DMS114 treated with DMSO at 0.1 percent for 48 hours (cell line): Measurements from ENCODE around the gene METTL21C.

ENCODE experiments used
- DNase-seq: peaks from one replicate; lab custom pipeline; 2025; ENCODE audit not compliant: unreplicated experiment; lab: John Stamatoyannopoulos, UW

METTL21C gene

GRCh38 chr13:102697929-102698648 is 3.2 kb upstream of the METTL21C start:
- no peak for DNase-seq

DNA sequence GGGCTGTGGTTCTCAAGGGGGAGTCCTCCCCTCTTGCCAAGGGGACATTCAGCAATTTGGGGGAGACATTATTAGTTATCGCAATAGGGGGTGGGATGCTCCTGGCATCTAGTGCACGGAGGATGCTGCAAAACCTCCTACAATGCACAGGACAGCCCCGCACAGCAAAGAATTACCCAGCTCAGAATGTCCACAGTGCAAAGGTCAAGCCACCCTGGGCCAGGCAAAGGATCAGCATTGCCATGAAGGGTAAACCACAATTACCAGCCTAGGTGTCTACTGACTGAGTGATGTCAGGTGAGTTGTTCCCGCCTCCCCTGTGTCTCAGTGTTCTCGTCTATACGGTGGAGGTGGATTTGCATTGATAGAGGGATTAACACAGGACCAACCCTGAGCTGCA is 2.4 kb upstream of the METTL21C start:
- DNase-seq = no peak

DNA sequence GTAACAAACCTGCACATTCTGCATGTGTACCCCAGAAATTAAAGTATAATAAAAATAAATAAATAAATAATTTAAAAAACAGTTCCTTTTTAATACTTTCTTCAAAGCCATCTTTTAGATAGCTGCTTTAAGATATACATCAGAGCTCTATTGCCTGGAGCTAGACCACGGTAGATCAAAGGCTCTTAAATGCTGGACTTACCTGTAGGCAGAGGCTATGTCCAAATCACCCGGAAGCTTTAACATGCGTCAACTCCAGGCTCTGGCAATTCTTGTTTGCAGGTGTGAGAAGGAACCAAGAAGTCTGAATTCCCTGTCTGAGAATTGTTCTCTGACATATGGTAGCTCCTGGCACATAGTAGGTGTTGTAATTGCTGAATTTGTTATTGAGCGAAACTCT is 1.6 kb upstream of the METTL21C start:
- no peak for DNase-seq

GRCh38 chr13:102693776-102694175 is 1.1 kb downstream of the METTL21C start:
- no peak for DNase-seq

- DNase-seq = no peak
Measured at GRCh38 chr13:102693250-102693649, 1.6 kb downstream of the METTL21C start.

DNA sequence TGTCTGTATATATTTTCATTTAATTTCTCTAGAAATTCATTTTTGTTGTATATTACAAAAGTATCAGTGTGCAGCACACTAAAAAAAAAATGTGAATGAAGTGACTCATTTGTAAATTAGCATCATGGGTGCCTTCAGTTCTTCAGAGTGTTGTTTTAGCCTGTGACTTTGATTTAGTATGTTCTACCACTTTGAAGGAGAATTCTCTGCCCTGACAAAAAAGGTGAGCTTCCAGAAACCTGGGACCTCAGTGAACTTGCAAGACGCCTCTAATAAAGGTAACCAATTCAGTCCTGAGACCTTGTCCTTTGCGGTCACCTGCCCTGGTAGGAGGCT is 2.4 kb downstream of the METTL21C start:
- no peak for DNase-seq

GRCh38 chr13:102690883-102691282 is 4.0 kb downstream of the METTL21C start:
- DNase-seq = no peak

- DNase-seq = no peak
Measured at GRCh38 chr13:102688306-102688973, 6.4 kb downstream of the METTL21C start.

- no peak for DNase-seq
Measured at GRCh38 chr13:102687520-102687919, 7.3 kb downstream of the METTL21C start.

GRCh38 chr13:102686024-102686423 is 8.8 kb downstream of the METTL21C start:
- DNase-seq = no peak

DNA sequence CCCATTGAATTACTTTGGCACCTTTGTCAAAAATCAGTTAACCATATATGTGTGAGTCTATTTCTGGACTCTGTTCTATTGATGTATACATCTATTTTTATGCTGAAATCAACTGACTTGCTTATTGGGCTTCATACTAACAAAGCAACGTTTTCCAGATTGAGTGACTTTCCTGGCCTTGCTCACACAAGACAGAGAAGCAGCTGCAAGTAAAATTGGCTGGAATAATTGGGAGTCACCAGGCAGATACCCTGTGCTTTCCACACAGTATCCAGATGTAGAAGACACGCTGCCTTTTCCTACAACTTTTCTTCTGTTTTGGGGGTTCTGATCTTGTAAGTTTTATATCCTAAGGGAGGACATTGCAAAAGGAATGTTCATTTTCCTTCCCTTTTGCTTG is 11.2 kb downstream of the METTL21C start:
- no peak for DNase-seq

- no peak for DNase-seq
Measured at GRCh38 chr13:102682727-102683126, 12.1 kb downstream of the METTL21C start.

GRCh38 chr13:102682211-102682610 is 12.6 kb downstream of the METTL21C start:
- no peak for DNase-seq

GRCh38 chr13:102680842-102681740 is 13.8 kb downstream of the METTL21C start:
- no peak for DNase-seq

DNA sequence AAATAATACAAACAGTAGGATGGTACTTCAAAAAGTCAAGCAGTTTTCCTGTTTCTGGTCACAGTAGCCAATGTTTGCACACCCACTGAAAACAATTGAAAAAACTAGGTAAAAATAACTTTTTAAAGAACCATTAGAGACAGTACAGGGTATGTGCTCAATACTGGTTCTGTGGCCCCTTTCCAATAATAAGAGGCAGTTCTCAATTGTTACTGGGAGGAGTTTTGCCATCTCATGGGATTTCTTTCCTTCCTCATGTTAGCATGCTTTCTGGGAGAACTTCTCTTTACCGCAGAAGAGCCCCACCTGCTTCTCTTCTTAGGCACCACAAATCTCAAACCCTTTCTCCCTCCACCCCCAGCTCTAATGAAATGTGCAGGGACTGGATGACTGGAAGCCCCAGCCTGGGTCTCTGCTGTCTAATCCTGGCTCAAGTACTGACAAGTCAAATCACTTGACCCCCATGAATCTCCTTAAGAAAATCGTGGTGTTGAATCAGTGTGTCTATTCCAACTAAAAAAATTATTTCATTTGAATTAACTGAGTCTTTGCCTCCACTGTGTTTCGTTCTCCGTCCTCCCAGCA is 14.6 kb downstream of the METTL21C start:
- no peak for DNase-seq

DNA sequence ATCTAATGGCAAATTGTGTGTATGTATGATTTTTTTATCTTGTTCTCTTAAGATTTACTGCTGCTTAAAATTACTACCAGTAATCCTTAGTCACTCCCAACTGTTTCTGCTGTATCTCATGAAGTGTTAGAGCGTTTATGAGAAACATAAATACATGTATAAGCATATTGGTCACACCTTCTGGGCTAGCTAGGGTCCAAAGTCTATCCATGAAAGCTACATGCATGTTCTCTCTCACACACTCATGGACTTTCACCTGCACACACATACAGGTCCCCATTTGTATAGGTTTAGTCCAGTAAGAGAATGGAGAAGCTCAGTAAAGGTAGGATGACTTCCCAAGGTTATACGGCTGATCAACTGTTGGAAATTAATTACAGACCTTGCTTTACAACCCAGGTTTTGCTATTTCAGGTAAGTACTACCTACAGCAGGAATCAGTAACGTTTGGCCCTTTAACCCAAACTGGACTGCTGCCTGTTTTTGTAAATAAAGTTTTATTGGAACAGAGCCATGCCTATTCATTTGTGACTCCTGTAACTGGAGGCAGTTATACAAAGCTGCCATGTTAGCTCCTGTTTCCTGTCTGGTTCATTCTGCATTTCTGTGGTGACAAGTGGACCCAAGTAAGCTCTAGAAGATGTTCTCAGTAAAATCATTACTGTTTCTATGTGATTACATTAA is 15.3 kb downstream of the METTL21C start:
- no peak for DNase-seq

- DNase-seq = no peak
Measured at GRCh38 chr13:102678339-102679107, 16.3 kb downstream of the METTL21C start.

DNA sequence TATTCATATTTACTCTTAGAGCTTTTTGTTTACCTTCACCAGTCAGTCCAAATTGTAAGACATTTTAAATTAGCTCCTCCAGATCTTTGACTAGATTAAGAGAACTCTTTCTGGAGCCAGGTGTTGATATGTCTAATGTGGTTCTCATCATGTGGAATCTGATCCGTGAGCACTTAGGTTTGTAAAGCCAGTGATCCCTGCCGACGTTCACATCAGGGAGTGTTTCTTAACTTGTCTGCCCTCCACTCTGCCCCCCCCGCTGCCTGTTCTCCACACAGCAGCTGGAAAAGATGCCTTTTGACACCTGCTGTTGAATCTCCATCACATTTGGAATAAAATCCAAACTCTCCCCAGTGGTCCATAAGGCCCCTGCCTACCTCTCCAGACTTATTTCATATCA is 17.7 kb downstream of the METTL21C start:
- no peak for DNase-seq

- no peak for DNase-seq
Measured at GRCh38 chr13:102675115-102675514, 19.7 kb downstream of the METTL21C start.

DNA sequence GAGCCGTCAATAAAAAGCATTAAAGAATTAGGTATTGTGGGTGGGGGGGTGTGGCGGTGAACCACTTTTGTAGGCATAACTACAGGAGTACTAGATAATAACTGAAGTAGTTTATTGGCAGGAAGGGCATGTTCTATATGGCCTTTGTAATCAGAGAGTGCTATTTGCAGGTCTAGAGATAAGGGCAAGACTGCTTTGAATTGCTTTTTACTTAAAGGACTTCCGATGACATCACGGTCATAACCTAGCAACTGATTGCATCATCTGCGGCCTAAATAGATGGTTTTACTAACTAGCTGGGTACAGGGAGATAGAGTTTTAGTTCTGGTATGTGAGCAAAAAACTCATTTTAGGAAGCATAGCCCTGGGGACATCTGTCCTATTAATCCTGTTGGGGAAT is 24.7 kb downstream of the METTL21C start:
- no peak for DNase-seq
